Tibial nerve (tissue), 4 donors: ENCODE measurements around the gene CPA4.

Source experiments
- EP300 ChIP-seq, 2 donors: sonication (generic); formaldehyde crosslinking; IDR thresholded peaks; one replicate each; pipeline ENCODE4 v1.6.1; 2017; ENCODE audit warnings: antibody characterized with exemption in 2 of 2, mild to moderate bottlenecking in 1 of 2
- POLR2A ChIP-seq, 2 donors: fragments of 450-650 bp; IDR thresholded peaks; one replicate each; pipeline ENCODE4 v1.6.1; 2017; ENCODE audit warnings: antibody characterized with exemption in 2 of 2, mild to moderate bottlenecking in 2 of 2, moderate library complexity in 2 of 2
- TF ChIP-seq, protein P1 (sequence below), 5 experiments: fragments of 200-600 bp in 3 of 5; fragments of 450-650 bp in 2 of 5; sonication (generic) in 3 of 5; IDR thresholded peaks; one replicate each; pipeline ENCODE4 v1.5.1; 2016 to 2019; ENCODE audit warnings: antibody characterized with exemption in 5 of 5, mild to moderate bottlenecking in 3 of 5, moderate library complexity in 2 of 5

DNA sequence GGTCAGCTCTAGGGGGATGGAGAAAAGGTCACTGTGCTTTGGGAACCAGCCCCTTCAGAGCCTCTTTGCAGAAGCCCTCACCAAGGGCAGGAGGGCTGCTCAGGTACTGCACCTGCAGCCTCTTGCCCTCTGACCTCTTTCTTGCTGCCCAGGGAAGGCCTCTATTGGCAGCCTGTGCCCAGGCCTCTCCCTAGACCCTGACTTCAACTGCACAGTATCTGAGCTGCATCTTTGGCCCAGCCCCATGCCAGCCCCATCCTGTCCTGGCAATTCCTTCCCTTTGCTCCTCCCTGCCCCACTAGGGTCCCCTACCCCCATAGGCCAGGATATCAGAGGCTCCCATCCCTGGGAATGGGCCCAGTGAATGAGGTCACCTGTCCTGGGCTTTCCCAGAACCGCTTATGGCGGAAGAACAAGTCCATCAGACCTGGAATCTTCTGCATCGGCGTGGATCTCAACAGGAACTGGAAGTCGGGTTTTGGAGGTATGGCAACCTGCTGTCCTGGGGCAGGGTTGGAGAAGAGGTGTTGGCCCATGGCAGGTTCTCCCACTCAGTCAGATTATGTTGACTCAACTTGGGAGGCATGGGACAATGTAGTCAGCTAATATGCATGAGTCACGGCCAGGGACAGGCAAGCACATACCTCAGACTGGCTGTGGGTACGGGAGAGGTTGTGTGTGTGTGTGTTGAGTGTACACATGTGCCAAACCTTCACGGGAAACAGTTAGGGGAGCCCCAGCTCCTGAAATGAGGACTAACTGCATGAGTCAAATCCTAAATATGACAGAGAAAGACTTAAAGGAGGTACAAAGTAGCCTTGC is 70.3 kb downstream of the CPA4 start:
- TF ChIP-seq, protein P1, sequence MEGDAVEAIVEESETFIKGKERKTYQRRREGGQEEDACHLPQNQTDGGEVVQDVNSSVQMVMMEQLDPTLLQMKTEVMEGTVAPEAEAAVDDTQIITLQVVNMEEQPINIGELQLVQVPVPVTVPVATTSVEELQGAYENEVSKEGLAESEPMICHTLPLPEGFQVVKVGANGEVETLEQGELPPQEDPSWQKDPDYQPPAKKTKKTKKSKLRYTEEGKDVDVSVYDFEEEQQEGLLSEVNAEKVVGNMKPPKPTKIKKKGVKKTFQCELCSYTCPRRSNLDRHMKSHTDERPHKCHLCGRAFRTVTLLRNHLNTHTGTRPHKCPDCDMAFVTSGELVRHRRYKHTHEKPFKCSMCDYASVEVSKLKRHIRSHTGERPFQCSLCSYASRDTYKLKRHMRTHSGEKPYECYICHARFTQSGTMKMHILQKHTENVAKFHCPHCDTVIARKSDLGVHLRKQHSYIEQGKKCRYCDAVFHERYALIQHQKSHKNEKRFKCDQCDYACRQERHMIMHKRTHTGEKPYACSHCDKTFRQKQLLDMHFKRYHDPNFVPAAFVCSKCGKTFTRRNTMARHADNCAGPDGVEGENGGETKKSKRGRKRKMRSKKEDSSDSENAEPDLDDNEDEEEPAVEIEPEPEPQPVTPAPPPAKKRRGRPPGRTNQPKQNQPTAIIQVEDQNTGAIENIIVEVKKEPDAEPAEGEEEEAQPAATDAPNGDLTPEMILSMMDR (IDR thresholded peaks at IDR 0.05): no peak
- TF ChIP-seq POLR2A (IDR thresholded peaks at IDR 0.05) (no peak), EP300 (IDR thresholded peaks at IDR 0.05) (no peak)
